GM18870 (cell line): ENCODE data around the gene LY6G5B.

Source experiments
- ATAC-seq: cut with Tn5 transposase; IDR thresholded peaks from one replicate; pipeline ENCODE4 v1.9.1; 2021; ENCODE audit warnings: moderate library complexity; ENCODE audit not compliant: unreplicated experiment

Gene LY6G5B

GRCh38 chr6:31640612-31641011, 29.2 kb upstream of the LY6G5B start:
- no peak for ATAC-seq

GRCh38 chr6:31641370-31641769, 28.4 kb upstream of the LY6G5B start:
- no peak for ATAC-seq

DNA sequence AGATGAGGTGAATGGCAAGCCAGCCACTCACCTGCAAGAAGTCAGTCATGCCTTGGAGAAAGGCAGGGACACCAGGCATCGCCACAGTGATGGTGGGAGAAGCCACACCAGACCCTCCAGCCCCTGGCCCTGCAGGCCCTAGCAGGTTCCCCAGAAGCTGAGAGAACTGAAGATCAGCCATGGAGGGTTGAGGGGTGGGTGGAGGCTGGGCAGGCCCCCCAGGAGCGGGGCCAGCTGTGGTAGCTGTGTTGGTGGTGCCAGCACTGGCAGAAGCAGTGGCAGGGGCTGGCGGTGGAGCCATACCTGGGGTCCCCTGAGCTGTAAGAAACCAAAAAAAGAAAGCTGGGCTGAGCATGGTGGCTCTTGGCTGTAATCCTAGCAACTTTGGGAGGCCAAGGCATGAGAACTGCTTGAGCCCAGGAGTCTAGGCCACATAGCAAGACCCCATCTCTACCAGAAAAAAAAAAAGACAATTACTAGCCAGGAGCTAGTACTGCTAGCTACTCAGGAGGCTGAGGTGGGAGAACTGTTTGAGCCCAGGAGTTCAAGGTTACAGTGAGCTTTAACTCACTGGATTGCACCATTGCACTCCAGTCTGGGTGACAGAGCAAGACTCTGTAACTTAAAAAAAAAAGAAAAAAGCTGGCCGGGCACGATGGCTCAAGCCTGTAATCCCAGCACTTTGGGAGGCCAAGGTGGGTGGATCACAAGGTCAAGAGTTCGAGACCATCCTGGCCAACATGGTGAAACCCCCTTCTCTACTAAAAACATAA, 26.8 kb upstream of the LY6G5B start:
- no peak for ATAC-seq

DNA sequence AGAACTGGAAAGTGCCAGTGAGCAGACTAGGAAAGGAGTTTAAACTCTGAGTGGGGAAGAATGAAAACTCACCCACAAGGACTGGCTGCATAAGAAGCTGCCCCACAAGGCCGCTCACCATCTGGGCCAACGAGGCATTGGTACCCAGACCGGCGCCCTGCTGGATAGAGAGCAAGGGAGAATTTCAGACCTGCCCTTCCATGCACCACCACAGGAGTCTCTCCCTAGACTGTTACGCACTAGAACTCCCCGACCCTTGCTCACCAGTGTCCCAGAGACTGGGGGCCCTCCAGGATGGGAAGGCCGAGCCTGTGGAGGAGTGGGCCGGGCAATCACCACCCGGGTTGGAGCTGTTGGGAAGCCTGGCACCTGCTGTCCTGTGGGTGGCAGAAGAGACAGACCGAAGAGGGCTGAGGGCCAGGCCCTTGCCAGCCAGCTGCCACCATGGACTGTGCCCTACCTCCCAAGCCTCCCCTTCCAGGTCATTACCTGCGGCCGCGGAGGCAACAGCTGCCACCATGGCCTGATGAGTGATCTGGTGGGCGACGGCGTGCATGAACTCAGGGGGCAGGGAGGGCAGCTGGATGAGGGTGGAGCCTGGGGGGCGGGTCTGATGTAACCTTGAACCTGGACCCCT, 25.8 kb upstream of the LY6G5B start:
- ATAC-seq, result no peak

DNA sequence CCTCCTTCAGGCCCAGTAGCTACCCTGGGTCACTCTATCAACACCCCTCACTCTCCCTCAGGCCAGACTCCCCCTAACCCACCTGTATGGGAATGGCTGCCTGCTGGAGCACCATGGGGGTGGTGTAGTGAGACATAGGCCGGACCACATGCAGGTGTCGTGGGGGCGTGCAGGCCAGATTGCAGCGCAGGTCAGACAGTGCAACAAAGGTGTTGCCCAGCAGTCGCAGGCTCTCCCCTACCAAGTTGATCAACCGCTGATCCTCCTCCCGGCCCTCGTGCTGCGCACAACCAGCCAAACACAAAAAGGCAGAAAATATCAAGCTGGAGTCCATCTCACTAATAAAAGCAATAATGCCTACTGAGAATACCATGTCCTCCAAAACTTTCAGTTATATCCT, 24.5 kb upstream of the LY6G5B start:
- no peak for ATAC-seq

GRCh38 chr6:31651602-31652191, 18.1 kb upstream of the LY6G5B start:
- peak; percentile 32 for ATAC-seq

DNA sequence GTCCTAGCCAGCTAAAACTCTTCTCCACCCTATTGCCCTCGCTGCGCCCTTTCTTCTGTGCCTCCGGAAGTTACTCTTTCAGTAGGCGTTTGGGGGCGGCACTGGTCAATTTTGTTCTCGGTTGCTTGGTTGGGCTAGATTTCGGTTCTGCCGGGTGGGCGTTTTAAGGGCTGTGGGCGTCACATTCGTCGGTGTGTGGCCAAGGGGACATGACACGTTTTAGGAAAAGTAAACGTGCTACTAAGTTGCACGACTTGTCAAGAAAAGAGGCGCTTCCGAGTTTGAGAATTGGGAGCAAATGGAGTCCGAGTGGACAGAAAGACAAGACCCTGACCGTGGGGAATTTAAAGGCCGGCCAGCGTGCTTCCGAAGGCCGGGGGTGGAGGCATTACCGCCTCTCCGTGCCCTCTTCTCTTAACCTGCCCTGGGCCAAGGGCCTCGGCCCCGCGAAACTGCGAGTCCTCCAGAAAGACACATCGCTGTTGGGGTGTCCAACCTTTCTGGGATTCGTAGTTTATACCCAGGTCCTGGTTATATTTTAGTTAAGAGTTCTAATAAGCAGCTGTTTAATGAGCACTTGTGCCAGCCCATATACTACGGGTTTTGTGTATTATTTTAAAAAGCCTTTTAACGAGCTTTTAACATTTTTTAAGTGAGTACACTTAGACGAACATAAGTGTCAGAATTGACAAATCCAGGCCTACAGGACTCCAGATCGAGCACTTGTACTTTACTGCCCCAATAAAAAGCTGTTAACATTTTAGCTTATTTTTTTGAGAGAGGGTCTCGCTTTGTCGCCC, 16.7 kb upstream of the LY6G5B start:
- peak; percentile 45 for ATAC-seq

- ATAC-seq, result no peak
Measured at GRCh38 chr6:31654574-31655348, 15.0 kb upstream of the LY6G5B start.

DNA sequence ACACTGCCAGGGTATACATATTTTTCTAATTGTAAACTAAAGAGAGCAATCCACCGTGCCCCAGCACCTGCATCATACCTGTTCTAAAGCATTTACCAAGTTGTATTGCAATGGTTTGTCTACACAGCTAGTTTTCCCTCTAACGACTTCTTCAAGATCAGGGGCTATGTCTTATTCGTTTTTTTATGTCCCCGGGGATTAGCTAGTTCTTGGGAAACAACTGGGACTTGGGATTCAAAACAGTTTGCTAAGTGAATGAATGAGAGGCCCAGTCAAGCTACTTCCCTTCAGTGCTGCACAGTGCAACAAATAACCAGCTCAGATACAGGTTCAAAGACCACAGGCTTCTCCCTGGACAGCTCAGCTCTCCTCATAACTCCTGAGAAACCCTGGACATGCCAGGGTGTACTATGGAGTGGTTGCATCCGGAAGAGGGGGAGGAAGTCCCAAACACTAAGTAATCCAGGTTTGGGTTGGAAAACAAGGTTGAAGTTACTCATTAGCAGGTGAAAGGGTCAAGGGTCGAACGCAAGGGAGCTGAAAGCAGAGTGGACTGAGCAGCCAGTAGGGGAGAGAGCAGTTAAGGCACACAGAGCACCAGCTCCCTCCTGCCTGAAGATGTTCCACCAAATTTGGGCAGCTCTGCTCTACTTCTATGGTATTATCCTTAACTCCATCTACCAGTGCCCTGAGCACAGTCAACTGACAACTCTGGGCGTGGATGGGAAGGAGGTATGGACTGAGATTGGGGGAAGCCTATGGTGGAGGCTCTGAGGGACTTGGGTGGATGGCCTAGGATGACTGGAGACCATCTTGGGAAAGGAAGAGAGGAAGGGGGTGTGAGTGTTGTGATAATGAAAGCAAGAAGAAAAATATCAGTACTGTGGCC, 14.2 kb upstream of the LY6G5B start, which contains the start of gene APOM:
Gene APOM (plus strand): TSS at position 546 of the 889 bp plus-strand sequence. CDS start 73 bp downstream, at position 619.
- ATAC-seq, result no peak

GRCh38 chr6:31657406-31658157, 12.2 kb upstream of the LY6G5B start:
- no peak for ATAC-seq

GRCh38 chr6:31658158-31658688, 11.6 kb upstream of the LY6G5B start:
- ATAC-seq, result no peak

DNA sequence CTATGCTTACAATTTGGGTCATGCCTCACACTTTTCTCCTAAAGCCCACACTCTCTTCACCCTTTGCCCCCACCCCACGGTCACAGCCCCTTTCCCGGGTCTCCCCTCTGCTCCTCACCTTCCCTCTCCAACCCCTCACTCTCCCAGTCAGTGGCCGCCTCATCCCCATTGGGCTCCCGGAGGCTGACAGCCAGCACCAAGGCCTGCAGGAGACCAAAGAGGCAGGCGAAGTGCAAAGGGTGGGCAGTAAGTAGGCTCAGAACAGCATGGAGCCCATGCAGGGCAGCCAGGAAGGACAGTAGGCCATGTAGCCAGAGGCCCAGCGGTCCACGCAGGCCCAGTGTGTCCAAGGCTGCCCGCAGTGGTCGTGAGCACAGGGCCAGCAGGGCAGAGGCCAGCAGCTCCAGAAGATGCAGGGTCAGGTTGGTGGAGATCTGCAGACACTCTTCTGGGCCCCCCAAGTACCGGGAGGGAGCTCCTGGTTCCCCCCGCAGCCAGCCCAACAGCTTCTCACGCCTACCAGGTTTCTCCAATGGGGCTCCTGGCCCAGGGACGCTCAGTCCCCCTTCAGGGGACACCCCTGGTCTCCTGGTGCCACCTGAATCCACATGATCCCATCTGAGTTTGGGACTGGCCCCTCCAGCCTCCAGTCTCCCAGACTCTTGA, 10.7 kb upstream of the LY6G5B start:
- ATAC-seq, result no peak

- no peak for ATAC-seq
Measured at GRCh38 chr6:31659649-31660380, 10.0 kb upstream of the LY6G5B start.

DNA sequence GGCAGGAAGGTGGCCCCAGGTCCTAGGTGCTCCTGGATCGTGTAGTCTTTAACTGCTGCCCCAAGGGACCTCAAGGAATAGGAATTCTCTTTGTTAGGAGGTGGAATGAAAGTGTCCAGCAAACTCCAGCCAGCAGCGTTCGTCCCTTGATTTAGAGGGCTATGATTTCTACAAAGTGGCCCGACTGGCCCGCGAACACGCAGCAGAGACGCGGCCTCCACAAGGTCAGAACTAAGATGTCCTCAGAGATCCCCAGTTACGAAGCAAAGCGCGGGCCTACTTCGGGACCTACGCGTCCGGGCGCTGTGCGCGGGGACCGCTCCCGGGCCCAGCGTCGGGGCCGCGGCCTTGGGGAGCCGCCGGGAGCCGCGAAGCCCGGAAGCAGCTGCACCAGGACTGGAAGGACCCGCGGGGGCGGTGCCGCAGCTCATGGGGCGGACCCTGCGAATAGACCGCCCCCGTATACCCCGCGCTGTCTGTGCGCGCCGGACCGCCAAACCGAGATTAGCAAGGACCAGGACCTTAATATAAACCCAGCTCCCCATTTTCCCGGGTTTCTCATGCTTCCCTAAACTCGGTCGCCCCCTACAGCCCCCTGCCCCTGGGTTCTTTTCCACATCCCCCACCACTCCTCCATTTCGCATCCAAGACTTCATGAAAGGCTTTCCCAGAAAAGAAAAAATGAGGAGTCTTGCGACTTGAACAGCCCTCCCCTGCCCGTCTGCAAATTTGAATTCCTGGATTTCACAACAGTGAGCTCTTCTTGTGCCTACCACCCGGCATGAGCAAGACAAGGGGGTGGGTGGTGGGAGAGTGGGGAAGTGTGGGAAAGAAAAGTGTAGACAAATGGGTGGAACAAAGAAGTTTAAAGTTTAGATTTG, 9.2 kb upstream of the LY6G5B start, which contains the start of gene C6orf47:
Gene C6orf47 (minus strand): TSS at position 398 of the 881 bp plus-strand sequence. CDS start 831 bp downstream, outside the sequence.
- no peak for ATAC-seq

DNA sequence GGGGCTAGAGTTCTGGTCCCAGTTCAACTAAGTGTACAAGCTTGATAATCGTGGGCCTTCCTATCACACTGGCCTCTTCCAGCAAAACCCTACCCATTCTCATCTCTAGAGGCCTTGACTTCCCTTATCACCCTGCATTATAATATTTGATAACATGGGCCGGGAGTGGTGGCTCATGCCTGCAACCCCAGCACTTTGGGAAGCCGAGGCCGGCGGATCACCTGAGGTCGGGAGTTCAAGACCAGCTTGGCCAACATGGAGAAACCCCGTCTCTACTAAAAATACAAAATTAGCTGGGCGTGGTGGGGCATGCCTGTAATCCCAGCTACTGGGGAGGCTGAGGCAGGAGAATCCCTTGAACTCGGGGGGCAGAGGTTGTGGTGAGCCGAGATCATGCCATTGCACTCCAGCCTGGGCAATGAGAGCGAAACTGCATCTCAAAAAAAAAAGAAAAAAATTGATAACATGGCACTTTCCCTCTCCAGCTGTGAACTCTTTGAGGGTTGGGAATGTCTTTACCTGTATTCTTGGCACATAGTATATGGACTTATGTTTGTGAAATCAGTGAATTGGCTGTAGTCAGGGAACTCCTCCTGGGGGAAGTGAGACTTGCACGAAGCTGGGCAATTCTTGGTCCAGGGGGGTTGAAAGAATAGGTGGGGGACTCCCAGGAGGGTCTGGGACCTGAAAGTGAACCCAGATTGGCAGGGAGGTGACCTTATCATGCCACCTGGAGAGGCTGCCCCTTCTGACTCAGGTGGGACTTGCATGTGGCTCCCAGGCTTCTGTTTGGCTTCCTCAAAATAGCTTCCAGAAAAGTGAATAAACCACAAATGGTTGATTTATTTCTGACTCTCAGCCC, 8.3 kb upstream of the LY6G5B start:
- ATAC-seq, result no peak
